HG03571 (cell line): ENCODE measurements around the gene INTS2.
"Not testable (repeated sequence)": the region's sequence is repeated elsewhere in the genome, so short reads cannot be mapped to it uniquely, and the experiment has no call there.

Source experiments
- ATAC-seq: cut with Tn5 transposase; IDR thresholded peaks from one replicate; pipeline ENCODE4 v1.9.1; 2021; ENCODE audit not compliant: unreplicated experiment

The INTS2 gene, protein sequence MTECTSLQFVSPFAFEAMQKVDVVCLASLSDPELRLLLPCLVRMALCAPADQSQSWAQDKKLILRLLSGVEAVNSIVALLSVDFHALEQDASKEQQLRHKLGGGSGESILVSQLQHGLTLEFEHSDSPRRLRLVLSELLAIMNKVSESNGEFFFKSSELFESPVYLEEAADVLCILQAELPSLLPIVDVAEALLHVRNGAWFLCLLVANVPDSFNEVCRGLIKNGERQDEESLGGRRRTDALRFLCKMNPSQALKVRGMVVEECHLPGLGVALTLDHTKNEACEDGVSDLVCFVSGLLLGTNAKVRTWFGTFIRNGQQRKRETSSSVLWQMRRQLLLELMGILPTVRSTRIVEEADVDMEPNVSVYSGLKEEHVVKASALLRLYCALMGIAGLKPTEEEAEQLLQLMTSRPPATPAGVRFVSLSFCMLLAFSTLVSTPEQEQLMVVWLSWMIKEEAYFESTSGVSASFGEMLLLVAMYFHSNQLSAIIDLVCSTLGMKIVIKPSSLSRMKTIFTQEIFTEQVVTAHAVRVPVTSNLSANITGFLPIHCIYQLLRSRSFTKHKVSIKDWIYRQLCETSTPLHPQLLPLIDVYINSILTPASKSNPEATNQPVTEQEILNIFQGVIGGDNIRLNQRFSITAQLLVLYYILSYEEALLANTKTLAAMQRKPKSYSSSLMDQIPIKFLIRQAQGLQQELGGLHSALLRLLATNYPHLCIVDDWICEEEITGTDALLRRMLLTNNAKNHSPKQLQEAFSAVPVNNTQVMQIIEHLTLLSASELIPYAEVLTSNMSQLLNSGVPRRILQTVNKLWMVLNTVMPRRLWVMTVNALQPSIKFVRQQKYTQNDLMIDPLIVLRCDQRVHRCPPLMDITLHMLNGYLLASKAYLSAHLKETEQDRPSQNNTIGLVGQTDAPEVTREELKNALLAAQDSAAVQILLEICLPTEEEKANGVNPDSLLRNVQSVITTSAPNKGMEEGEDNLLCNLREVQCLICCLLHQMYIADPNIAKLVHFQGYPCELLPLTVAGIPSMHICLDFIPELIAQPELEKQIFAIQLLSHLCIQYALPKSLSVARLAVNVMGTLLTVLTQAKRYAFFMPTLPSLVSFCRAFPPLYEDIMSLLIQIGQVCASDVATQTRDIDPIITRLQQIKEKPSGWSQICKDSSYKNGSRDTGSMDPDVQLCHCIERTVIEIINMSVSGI

DNA sequence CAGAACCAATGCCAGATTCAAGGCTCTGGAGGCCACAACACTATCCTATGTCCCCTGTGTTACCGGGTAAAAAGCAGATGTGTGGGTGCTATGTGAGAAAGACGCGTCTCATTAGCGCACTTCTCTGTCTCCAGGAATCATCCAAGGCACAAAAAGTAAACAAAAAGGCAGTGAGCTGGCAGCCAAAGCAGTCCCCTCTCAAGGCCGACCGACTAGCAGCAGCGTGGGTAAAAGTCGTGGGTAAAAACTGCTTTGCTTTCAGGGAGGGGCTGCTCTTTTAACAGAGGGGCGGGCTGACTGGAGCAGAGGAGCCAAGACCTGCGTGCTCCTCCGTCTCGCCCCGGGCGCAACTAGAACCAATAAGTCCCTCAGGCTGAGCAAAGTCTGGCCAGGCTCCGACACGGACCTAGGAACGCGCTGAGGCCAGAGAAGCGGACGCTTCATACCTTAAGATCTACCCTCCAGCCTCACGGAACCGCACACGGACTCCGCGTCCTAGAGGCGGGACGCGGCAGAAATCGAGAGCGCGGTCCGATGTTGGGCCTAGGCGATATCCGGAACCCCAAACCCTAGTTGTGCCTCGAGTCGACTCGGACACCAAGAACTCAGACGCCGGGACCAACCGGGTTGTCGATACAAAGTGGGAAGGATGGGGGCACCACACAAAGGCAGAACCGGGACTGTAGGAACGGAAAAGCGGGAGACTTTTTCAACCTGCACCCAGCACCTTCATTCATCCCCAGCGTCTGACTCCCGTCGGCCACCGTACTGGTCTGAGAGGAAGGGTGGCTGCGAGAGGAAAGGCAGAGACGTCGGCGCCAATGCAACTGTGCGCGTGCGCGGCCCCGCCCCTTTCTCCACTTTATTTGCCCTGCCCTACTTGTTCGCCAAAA is at the start of gene INTS2:
INTS2 (minus strand) TSS at position 775 of the 893 bp plus-strand sequence. CDS start 1,338 bp downstream, outside the sequence.
- peak; percentile 67 for ATAC-seq

DNA sequence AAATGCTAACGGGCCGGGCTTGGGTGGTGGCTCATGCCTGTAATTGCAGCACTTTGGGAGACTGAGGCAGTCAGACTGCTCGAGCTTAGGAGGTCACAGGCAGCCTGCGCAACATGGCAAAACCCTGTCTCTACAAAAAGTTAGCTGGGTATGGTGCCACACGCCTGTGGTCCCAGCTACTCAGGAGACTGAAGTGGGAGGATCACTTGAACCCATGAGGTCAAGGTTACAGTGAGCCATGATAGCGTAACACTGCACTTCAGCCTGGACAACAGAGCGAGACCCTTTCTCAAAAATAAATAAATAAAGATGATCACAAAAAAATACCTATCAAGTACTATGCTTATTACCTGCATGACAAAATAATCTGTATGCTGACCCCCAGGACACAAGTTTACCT is 46.3 kb upstream of the INTS2 start:
- no peak for ATAC-seq

DNA sequence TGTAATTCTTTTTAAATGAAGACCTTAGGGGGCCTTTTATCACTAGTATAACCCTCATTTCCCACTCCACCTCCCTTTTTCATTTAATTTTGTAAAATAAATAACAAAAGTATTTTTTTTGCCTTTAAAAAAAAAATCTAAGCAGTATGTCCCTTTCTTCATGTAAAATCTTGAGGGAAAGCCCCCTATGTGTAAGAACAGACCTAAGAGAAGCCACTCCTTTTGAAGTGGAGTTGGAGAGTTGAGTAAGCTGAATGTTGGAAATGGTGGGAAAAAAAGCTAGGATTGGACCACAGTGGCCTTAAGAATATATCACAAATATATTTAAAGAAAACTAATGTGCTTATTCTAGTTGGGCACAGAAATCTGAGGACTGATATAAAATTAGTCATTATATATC is 44.5 kb upstream of the INTS2 start:
- no peak for ATAC-seq

DNA sequence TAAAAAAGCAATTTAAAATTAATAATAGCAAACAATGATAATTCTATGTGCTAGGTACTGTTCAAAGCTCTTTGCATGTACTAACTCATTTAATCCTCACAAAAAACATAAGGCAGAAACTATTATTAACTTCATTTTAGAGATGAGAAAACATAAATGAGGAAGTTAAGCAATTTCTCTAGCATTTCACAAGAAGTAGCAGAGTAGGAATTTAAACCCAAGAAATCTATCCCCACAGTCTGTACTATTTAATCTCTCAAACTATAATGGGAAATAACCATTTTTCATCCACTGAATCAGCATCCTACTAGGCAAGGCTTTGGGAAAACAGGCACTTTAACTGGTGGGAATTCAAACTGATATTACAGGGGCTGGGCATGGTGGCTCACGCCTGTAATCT is 42.2 kb upstream of the INTS2 start:
- ATAC-seq, result no peak

DNA sequence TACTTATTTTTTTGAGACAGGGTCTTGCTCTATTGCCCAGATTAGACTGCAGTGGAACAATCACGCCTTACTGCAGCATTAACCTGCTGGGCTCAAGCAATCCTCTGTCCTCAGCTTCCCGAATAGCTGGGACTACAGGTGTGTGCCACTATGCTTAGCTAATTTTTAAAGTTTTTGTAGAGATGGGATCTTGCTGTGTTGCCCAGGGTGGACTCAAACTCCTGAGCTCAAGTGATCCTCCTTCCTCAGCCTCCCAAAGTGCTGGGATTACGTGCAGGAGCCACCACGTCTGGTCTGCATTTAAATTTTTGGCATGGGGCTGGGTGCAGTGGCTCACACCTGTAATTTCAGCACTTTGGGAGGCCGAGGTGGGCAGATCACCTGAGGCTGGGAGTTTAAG is 41.0 kb upstream of the INTS2 start:
- no peak for ATAC-seq

DNA sequence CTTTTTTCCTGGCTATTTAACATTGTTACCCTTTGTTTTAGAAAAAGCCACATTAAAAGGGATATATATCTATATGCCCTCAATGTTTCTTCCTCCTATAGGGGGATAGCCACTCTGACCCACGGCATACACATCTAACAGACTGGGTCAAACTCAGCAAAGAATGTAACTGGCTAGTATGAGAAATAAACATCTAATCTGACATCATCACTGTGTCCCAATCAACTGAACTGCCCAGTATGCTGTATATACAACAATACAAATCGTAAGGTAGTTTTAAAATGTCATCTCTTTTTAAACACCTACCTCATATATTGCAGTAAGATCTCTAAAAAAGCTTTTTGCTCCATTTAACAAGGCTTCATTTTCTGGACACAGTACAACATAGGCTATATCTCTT is 39.9 kb upstream of the INTS2 start:
- no peak for ATAC-seq

DNA sequence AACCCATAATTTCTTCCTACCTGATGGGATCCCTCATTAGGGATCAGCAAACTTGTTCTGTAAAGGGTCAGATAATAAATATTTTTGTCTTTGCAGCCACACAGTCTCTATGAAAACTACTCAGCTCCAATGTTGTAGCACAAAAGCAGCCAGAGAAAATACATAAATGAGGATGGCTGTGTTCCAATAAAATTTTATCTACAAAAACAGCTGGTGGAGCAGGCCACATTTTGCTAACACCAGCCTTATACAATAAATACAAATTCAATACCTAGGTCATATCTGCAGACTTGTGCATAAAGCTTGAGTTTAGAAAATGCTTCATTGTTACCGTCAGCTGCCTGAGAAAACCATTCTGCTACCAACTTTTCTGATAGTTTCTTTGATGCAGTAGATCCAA is 38.4 kb upstream of the INTS2 start:
- ATAC-seq, result no peak

DNA sequence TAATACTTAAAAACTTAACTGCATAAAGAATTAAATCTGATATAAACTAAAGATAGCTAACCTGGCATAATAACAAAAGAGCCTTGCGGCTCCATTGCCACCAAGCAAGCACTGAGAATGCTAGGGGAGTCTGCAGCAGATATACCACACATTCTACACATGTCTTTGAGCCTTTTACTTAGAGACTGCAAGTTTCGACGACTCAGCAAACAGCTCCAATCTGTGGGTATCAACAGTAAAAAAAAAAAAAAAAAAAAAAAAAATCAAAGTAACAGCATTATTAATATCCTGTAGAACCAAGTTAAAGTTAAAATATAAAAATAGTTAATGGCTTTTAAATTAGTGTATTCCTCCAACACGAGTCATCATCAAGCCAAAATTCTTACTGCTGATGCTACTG is 27.8 kb upstream of the INTS2 start:
- no peak for ATAC-seq

DNA sequence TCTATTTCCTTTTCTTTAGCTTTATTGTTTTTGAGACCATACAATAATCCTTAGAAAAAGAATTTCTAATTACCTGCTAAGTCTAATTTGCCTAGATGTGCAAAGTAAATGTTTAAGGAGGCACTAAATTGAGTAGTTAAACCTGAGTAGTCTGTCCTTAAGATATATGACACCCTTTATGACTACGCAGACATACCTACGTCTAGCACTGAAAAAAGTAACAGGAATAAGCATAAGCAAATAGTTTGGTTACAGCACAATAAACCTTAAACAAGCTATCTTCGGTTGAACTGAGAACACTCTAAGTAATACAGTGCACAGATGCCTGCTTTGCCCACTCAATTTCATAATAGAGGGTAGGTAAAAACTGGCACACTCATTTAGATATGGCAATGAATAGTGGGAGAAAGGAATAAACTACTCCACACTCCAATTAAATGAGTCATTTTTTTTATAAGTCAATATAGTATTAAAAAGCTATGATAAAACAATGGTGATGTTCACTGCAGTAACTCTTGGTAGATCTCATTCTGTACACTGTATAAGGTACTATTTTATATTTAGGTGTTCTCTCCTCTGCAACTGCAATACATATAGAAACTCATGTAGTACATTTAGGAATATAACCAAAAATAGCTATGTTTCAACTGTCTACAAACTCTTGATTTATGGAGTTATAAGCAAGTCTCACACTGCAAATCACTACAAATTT is 19.7 kb upstream of the INTS2 start:
- no peak for ATAC-seq

DNA sequence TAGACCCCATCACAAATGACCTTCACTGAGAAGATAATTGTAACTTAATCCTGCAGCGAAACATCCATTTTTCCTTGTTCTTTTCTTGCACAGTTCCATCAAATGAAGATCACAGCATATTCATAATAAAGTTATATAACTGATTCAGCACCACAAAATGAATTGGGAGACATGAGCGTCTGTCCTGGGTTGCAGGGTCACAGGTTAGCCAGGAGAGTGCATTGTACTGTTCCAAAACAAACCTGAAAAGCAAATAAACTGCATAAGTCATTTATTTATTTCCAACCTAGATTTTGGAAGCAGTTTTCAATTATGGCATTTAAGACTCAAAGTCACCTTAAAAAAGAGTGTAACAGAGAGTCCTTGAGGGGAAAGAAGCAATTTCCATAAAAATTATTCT is 18.6 kb upstream of the INTS2 start:
- no peak for ATAC-seq

DNA sequence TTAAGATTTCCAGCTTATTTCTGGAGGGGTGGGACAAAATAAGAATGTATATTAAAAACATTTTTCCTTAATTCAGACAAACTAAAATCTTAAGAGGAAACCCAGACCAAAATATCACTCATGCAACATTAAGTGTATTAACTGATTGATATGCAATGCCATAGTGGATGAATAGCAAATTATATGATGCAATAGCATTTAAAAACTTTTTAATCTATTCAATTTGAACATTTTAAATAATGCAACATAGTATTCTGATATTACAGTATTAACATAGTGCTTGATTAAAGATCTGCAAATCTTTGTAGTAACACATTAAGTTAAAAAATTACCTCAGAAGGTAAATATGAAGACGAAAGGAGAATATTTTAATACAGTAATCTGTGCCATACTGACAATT is 15.3 kb upstream of the INTS2 start:
- no peak for ATAC-seq

DNA sequence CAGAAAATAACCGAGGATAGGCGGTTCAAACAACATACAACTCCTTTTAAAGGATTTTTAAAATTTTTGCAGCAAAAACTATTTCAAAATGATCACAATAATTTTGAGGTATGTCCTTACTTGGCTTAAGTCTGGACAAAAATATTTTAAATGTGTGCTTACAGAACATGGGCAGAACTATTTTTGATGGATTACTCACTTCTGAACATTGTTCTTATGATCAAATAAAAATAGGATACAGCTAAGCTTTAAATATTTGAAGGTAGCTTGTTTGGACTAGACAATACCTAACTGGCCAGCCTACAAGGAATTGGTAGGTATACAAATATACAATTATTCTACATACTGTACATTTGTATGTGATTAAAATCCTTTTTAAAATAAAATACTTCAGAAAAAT is 14.3 kb upstream of the INTS2 start:
- ATAC-seq, result no peak

DNA sequence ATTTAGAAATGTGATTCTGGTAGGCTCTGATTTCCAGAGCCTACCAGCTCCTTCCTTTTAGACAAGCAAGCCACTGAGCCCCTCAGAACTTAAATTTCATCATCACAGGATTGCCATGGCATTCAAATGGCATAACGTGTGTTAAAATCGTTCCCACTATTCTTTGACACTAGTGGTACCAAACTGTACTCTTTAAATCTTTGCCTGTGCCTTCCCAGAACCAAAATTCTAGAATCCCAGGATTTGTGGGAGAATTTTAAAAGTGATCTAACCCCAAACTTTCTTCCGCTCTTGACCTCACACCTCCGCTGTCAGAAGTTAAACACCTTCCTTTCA is 287 bp upstream of the INTS2 start:
- no peak for ATAC-seq

DNA sequence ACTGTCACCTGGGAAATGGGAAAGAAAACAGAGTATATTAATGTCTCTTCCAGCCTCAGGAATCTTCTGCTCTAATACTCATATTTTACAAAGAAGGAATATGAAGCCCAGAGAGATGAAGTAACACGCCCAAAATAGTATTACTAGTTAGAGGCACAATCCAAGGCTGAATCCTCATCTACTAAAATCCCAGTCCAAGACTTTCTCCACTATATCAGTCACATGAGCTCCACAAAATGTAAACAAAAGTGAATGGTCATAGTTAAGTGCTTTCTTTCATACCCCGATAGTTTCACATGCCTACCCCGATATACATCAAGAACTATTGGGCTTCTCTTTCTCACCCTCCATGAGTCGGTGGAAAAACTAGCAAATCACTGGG is 965 bp downstream of the INTS2 start:
- peak; percentile 5 for ATAC-seq

DNA sequence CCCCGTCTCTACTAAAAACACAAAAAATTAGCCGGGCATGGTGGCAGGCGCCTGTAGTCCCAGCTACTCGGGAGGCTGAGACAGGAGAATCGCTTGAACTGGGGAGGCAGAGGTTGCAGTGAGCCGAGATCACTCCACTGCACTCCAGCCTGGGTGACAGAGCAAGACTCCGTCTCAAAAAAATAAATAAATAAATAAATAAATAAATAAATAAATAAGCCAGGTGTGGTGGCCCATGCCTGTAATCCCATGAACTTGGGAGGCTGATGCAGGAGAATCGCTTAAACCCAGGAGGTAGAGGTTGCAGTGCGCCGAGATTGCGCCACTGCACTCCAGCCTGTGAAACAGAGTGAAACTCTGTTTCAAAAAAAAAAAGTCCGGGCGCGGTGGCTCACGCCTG is 12.6 kb downstream of the INTS2 start:
- not testable (repeated sequence) for ATAC-seq

DNA sequence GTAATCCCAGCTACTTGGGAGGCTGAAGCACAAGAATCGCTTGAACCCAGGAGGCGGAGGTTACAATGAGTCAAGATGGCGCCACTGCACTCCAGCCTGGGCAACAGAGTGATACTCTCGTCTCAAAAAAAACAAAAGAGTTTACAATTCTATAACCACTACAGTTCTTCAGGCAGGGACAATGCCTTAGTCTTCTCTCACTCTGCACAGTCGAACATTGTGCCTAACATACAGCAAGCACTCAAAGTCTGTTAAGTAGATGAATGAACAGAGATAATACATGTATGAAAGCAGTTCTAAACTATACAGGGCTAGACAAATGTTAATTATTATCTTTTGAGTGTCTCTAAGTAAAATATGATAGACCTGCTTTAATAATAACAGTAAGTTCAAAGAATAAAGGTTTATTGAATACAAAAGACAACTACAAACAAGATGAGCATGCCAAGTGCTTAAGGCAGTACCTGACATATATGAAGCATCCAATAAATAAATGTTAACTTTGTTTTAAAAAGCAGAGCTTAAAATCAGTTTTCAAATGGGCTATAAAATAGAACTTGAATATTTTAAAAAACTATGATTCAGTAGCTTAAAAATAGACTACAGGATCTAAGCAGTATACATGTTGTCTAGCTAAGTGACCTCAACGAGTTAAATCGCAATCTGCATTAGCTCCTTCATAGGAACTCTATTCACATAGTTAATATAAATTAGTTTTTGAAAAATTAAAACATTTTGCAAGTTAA is 19.3 kb downstream of the INTS2 start:
- no peak for ATAC-seq

DNA sequence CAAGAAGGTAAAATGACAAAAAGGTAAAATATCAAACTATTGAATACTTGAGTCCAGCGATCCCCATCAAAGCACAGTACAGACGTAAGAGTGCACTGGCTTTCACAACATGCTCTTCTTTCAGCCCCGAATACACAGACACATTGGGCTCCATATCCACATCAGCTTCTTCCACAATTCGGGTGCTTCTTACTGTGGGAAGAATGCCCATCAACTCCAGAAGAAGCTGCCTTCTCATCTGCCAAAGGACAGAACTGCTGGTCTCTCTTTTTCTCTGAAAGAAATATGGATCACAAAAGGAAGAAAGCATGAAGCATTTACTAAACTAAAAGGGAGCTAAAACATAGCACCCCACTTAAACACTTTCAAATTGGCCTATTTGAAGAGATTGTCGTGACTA is 20.4 kb downstream of the INTS2 start:
- ATAC-seq, result no peak

DNA sequence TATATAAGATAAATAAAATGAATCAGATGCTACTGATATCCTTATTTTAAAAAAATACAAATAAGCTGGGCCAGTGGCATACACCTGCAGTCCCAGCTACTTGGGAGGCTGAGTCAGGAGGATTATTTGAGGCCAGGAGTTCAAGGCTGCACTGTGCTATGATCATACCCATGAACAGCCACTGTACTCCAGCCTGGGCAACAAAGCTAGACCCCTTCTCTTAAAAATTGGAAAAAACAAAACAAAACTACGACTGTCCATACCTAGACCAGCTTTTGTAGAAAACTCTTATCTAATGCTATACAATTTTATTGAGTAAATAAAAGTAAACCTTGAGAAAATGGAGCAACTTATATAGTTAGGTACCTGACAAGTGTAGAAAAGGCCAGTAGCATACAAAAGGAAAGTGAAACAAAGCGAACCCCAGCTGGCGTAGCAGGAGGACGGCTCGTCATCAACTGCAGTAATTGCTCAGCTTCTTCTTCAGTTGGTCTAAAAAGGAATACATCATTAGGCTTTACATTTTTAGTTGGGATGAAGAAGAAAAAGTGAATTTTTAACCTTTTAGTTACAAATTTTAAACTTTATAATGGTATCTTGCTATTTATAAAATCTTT is 23.6 kb downstream of the INTS2 start:
- no peak for ATAC-seq

DNA sequence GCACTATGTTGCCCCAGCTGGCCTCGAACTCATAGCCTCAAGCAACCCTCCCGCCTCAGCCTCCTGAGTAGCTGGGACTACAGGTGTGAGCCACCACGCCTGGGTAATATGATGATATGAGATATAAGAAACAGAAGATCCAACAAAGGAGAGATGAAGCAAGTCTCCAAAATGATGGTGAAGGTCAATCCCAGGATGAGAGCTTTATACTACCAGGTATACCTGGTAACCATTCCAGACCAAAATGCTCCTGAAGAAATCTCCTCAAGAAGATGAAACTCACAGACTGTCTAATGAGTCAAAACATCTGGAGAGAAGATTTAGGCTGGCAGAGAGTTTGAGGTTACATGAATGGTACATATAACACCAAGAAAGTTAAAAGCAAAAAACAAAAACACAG is 24.5 kb downstream of the INTS2 start:
- no peak for ATAC-seq
